Adipose tissue (tissue), 3 donors: Measurements from ENCODE around the gene DDX50. TPM values are rescaled to one million over a fixed set of nuclear protein-coding genes. Genes with fewer than 3 reads are reported as not detected.
"Not testable (repeated sequence)": the region's sequence is repeated elsewhere in the genome, so short reads cannot be mapped to it uniquely, and the experiment has no call there.

Source experiments
- H3K27ac ChIP-seq: one replicate; pipeline ENCODE4 v1.5.1; 2013; ENCODE audit warnings: low read depth, low read length
- WGBS, 3 donors: extraction: QIAGEN DNeasy Blood & Tissue Kit; methylation state at CpG; one replicate each; pipeline ENCODE4 v1.1.7; 2013; 5-methylcytosine and 5-hydroxymethylcytosine counted together
- polyA plus RNA-seq, 3 donors: library from polyadenylated mRNA; stranded (reverse); fragments of 200-250 nt; gene quantifications; one replicate each; pipeline ENCODE4 v1.2.3, GENCODE V29; 2013
- donor health status: healthy with polysubstance abuse.
- donor health status: Bipolar disorder and iron deficiency.
- donor health status: healthy.

The DDX50 gene
- polyA plus RNA-seq, 3 donors: 22.0 to 33.4 (median 25.5) TPM

GRCh38 chr10:68963151-68963550, 62.0 kb downstream of the DDX50 start:
- 63 to 77% (median 71%) methylated on average over 4 of the region's 4 CpGs for WGBS, 3 donors
- H3K27ac ChIP-seq: no peak overlapping the region

GRCh38 chr10:68973975-68974374, 72.9 kb downstream of the DDX50 start:
- WGBS, 3 donors: 62 to 93% (median 86%) methylated on average over 5 of the region's 5 CpGs
- H3K27ac ChIP-seq: no peak overlapping the region

- not testable (repeated sequence) for H3K27ac ChIP-seq
- 96 to 99% (median 98%) methylated on average over 4 to 5 of the region's 5 CpGs for WGBS, 3 donors
Measured at GRCh38 chr10:68975936-68976473, 74.9 kb downstream of the DDX50 start.

GRCh38 chr10:68979738-68980137, 78.6 kb downstream of the DDX50 start:
- 79 to 92% (median 89%) methylated on average over 6 of the region's 6 CpGs for WGBS, 3 donors
- H3K27ac ChIP-seq: not testable (repeated sequence)

- H3K27ac ChIP-seq: no peak overlapping the region
- 91 to 94% (median 91%) methylated on average over 1 of the region's 1 CpG for WGBS, 3 donors
Measured at GRCh38 chr10:68981074-68981473, 80.0 kb downstream of the DDX50 start.

- no peak overlapping the region for H3K27ac ChIP-seq
- 94 to 97% (median 95%) methylated on average over 11 of the region's 11 CpGs for WGBS, 3 donors
Measured at GRCh38 chr10:68982389-68982788, 81.3 kb downstream of the DDX50 start.

- H3K27ac ChIP-seq: no peak overlapping the region
- 32 to 85% (median 85%) methylated on average over 3 of the region's 3 CpGs for WGBS, 3 donors
Measured at GRCh38 chr10:68987611-68988010, 86.5 kb downstream of the DDX50 start.

GRCh38 chr10:68988530-68989316, 87.6 kb downstream of the DDX50 start, which contains the start of gene KIFBP:
TSS of gene KIFBP (plus strand) at chr10:68988803. CDS start at chr10:68988833, 30 bp downstream.
- WGBS, 3 donors: 0% methylated on average over 62 of the region's 62 CpGs
- H3K27ac ChIP-seq: no peak within 1 kb of the TSS

- no peak overlapping the region for H3K27ac ChIP-seq
- whole genome bisulfite sequencing, 3 donors: 17 to 21% (median 20%) methylated on average over 22 of the region's 22 CpGs
Measured at GRCh38 chr10:68989317-68989990, 88.3 kb downstream of the DDX50 start.

- no peak overlapping the region for H3K27ac ChIP-seq
- WGBS, 3 donors: 32 to 52% (median 47%) methylated on average over 2 of the region's 2 CpGs
Measured at GRCh38 chr10:68992636-68993440, 91.7 kb downstream of the DDX50 start.

Other genes with a start within 250 kb of the DDX50 start
- gene CCAR1, start 180.1 kb upstream of the DDX50 start, polyA plus RNA-seq: 10 to 100 TPM; 10.8 to 34.9 (median 19.1) TPM
- 1 to 10 TPM in 2 of 3 donors, under 1 TPM in 1; 0.72 to 5.5 (median 2.4) TPM for gene STOX1, start 73.8 kb upstream of the DDX50 start, polyA plus RNA-seq
- gene DDX21, start 54.9 kb downstream of the DDX50 start, polyA plus RNA-seq: 10 to 100 TPM; 25.7 to 96.1 (median 48.8) TPM
- gene KIFBP, start 87.5 kb downstream of the DDX50 start, polyA plus RNA-seq: 10 to 100 TPM in 2 of 3 donors, 1 to 10 TPM in 1; 7.0 to 22.3 (median 17.9) TPM
- gene SRGN, start 186.8 kb downstream of the DDX50 start, polyA plus RNA-seq: 100 to 1,000 TPM in 2 of 3 donors, 10 to 100 TPM in 1; 32.0 to 290 (median 181) TPM
- gene VPS26A, start 222.9 kb downstream of the DDX50 start, polyA plus RNA-seq: 10 to 100 TPM; 13.1 to 45.2 (median 33.4) TPM